Tibial nerve (tissue), 4 donors: ENCODE measurements around the gene GHDC.
"Not testable (repeated sequence)": the region's sequence is repeated elsewhere in the genome, so short reads cannot be mapped to it uniquely, and the experiment has no call there.

Source experiments
- EP300 ChIP-seq, 2 donors: sonication (generic); formaldehyde crosslinking; IDR thresholded peaks; one replicate each; pipeline ENCODE4 v1.6.1; 2017; ENCODE audit warnings: antibody characterized with exemption in 2 of 2, mild to moderate bottlenecking in 1 of 2
- POLR2A ChIP-seq, 2 donors: fragments of 450-650 bp; IDR thresholded peaks; one replicate each; pipeline ENCODE4 v1.6.1; 2017; ENCODE audit warnings: antibody characterized with exemption in 2 of 2, mild to moderate bottlenecking in 2 of 2, moderate library complexity in 2 of 2
- TF ChIP-seq, protein P1 (sequence below), 5 experiments: fragments of 200-600 bp in 3 of 5; fragments of 450-650 bp in 2 of 5; sonication (generic) in 3 of 5; IDR thresholded peaks; one replicate each; pipeline ENCODE4 v1.5.1; 2016 to 2019; ENCODE audit warnings: antibody characterized with exemption in 5 of 5, mild to moderate bottlenecking in 3 of 5, moderate library complexity in 2 of 5

DNA sequence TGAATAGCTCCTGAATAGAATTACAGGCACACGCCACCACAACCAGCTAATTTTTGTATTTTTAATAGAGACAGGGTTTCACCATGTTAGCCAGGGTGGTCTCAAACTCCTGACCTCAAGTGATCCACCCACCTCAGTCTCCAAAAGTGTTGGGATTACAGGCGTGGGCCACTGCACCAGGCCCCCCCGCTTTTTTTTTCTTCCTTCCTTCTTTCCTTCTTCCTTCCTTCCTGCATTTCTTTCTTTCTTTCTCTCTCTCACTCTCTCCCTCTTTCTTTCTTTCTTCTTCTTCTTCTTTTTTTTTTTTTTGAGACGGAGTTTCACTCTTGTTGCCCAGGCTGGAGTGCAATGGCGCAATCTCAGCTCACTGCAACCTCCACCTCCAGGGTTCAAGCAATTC, 8.1 kb downstream of the GHDC start:
- TF ChIP-seq, protein P1, sequence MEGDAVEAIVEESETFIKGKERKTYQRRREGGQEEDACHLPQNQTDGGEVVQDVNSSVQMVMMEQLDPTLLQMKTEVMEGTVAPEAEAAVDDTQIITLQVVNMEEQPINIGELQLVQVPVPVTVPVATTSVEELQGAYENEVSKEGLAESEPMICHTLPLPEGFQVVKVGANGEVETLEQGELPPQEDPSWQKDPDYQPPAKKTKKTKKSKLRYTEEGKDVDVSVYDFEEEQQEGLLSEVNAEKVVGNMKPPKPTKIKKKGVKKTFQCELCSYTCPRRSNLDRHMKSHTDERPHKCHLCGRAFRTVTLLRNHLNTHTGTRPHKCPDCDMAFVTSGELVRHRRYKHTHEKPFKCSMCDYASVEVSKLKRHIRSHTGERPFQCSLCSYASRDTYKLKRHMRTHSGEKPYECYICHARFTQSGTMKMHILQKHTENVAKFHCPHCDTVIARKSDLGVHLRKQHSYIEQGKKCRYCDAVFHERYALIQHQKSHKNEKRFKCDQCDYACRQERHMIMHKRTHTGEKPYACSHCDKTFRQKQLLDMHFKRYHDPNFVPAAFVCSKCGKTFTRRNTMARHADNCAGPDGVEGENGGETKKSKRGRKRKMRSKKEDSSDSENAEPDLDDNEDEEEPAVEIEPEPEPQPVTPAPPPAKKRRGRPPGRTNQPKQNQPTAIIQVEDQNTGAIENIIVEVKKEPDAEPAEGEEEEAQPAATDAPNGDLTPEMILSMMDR (IDR thresholded peaks at IDR 0.05): not testable (repeated sequence)
- not testable (repeated sequence) for TF ChIP-seq EP300, POLR2A (IDR thresholded peaks at IDR 0.05)
